Posterior cingulate gyrus (tissue), 11 donors: ENCODE measurements around the gene KLRF1.

Experiments used
- DNase-seq, 10 donors: peaks; one replicate each; pipeline versions ENCODE4 v3.0.0 to v3.0.0-alpha.2; 2020 to 2021; ENCODE audit warnings: mixed read lengths in 3 of 10
- intact Hi-C: fragments of 100-400 bp; cut with DNase I; formaldehyde crosslinking; loops from one replicate; pipeline ENCODE4 v1.15.1; 2023

The KLRF1 gene, protein sequence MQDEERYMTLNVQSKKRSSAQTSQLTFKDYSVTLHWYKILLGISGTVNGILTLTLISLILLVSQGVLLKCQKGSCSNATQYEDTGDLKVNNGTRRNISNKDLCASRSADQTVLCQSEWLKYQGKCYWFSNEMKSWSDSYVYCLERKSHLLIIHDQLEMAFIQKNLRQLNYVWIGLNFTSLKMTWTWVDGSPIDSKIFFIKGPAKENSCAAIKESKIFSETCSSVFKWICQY

DNA sequence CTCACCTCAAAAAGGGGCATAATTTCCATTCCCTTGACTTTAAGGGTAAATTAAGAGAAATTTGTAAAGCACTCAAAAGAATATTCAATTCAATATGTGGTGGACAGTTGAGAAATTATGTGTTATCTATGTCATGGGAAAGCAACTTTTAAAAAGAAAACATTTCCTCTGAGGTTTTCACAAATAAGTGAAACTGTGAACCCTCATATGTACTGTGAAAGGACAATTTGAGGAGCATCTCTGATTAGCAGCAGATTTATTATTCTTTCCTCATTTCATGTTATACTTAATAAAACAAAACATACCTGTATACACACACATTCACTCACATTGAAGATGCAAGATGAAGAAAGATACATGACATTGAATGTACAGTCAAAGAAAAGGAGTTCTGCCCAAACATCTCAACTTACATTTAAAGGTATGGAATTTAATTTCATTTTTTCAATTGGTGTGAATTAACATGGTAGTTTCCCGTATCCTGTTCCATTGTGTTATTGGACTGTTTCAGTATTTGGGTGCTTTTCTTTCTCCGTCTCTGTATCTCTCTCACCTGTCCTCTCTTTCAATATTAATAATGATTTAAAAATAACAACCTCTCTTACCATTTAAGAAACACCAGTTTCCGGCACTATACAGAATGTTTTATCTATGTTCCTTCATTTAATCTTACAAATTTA lies at the start of gene KLRF1:
KLRF1 (plus strand) TSS at position 273 of the 680 bp plus-strand sequence; CDS start at position 337, 64 bp downstream.
- no peak for DNase-seq
- intact Hi-C loops = no loop called here

GRCh38 chr12:9779209-9779608 lies 48.1 kb upstream of the KLRF1 start:
- no peak for DNase-seq
- intact Hi-C loops = no loop called here

DNA sequence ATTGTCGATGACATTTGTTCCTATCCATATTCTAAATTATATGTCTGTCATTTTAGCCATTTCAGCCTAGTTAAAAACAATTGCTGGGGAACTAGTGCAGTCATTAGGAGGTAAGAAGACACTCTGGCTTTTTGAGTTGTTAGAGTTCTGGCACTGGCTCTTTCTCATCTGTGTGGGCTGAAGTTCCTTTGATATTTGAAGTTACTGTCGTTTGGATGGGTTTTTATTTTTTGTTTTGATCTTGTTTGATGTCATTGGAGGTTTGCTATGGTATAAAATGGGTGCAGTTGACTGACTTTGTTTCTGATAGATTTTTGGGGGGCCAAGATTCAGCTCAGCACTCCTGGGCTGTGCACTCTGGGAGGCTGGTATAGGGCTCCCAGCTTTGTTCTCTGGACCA lies 45.9 kb upstream of the KLRF1 start:
- intact Hi-C loops = no loop called here

GRCh38 chr12:9782547-9783382 lies 44.5 kb upstream of the KLRF1 start:
- intact Hi-C loops = no loop called here
- DNase-seq = no peak

More for the DNA sequence above, 45.9 kb upstream of the KLRF1 start:
- no peak for DNase-seq

DNA sequence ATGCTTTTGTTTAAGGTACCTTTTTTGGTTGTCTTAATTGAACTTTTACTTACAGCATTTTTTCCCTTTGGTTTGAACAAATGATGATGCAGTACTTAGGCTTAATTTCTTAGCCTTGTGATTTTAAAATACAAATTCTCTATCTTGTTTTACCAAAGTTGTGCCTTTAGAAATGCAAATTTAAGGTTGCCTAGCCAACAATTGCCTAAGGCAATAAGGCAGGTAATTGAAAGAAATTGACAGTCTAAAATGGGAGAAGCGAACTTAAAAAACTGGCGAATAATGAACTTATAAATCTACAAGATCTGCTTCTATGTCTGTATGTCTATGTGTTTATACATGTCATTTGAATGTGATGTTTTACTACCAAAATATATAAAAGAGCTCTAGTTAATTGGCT lies 43.0 kb upstream of the KLRF1 start:
- intact Hi-C loops = no loop called here
- DNase-seq = no peak

- DNase-seq = no peak
- intact Hi-C loops = no loop called here
Observed at GRCh38 chr12:9784816-9785215, 42.5 kb upstream of the KLRF1 start.

GRCh38 chr12:9786726-9787717 lies 40.3 kb upstream of the KLRF1 start:
- intact Hi-C loops = no loop called here
- DNase-seq = no peak

- intact Hi-C loops = no loop called here
- DNase-seq = no peak
Observed at GRCh38 chr12:9792185-9792900, 34.9 kb upstream of the KLRF1 start.

- intact Hi-C loops = no loop called here
- DNase-seq = no peak
Observed at GRCh38 chr12:9792961-9793617, 34.2 kb upstream of the KLRF1 start.

GRCh38 chr12:9793779-9794395 lies 33.4 kb upstream of the KLRF1 start:
- intact Hi-C loops = no loop called here
- DNase-seq = no peak

DNA sequence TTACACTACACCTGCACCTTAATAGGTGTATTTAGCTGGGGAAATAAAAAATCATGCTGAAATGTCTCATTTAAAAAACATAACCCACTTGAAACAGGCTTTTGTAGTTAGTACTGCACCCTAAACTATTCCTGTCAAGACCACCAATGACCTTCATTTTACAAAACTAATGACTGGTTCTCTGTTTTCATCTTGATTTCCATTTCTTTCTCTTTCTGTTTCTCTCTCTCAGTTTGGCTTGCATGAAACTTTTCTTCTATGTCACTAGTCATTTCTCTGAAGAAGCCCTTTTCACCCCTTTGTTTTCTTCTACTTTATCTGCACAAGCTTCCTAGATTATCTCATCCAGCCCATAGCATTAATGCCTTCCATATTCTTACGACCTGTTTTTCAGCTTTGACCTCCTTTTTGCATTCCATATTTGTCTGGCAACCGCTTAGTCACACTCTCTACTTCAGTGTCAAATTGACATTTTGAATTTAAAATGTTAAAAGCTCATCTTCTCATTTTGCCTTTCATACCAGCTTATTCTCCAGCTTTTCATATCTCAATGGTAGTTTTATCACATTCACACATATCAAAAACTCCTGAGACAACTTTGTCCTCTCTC lies 32.7 kb upstream of the KLRF1 start:
- no peak for DNase-seq
- intact Hi-C loops = no loop called here

DNA sequence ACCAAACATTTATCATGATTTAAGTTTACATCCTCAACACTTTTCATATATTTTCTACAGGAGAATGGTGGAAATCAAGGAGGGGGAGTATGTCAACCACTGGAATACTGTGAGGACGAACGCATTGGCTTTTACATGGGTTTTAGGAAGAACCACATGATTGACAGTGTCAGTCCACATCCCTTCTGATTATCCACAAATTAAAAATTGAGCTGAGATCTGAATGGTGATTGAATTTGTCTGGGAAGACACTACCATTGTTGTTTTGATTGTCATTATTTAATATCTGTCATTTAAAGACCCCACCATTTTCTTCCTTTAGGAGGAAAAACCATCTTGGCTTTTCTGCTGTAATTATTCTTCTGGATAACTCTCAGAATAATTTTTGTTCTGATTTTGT lies 31.3 kb upstream of the KLRF1 start:
- intact Hi-C loops = no loop called here
- no peak for DNase-seq

GRCh38 chr12:9796346-9796745 lies 30.9 kb upstream of the KLRF1 start:
- intact Hi-C loops = no loop called here
- no peak for DNase-seq

DNA sequence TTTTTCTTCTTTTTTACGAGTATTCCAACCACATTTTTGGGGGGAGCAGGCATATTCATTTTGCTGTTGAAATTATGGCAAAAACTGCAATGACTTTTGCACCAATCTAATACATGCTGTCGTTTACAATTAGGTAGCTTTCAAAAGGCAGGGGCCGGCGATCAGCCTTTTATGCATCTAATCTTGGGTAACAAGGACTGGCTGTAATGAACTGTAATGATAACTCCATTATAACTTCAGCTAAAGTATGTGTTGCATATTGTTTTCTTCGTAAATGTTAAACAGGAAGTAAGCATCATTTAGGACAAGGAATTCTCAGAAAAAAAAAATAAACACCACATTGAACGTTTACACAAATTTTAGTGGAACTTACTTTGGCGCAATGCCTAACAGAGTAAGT lies 30.3 kb upstream of the KLRF1 start:
- no peak for DNase-seq
- intact Hi-C loops = no loop called here

DNA sequence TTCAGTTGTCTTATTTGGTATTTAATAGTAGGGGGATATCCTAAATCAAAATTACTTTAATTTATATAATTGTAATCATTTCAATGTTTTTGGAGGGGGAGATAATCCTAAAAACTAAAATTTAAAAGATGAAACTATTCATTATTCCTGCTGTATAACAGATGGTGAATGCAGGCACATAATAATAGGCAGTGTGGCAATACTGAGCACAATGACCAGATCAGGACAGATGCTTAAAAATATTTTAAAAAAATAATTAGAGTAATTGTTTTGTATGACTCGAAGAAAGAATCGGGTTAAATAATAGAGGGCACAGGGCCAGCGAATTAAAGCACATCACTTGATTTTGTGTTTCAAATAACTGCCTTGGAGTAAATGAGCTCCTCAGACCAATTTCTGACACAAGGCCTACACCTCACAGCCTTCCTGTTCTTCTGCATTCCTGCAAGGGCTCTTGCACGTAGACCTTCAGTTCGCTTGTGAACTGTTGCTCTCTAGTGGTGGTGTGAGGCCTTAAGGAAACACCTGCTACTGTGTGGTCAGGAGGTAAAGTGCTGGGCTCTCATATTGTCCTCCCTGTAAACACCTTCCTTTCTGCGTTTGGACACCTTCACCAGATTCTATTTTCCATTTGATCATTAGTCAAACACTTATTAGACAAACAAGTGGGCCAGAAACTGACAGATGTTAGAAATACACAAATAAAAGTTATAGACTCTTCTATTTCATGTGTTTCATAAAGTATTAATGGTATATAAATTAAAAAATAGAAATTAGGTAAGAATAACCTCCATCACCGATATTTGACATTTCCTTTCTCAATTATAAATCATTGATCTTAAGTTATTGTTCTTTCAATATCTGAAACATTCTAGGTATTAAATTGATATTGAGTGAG lies 29.3 kb upstream of the KLRF1 start:
- intact Hi-C loops = no loop called here
- no peak for DNase-seq

DNA sequence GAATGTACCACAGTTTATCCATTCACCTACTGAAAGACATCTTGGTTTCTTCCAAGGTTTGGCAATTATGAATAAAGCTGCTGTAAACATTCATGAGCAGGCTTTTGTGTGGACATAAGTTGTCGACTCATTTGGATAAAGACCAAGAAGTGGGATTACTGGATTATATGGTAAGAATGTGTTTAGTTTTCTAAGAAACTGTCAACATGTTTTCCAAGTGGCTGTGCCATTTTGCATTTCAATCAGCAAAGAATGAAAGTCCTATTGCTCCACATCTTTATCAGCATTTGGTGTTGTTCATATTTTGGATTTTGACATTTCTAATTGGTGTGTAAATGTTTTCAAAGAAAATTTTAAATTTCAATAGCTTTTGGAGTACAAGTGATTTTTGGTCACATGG lies 27.3 kb upstream of the KLRF1 start:
- intact Hi-C loops = no loop called here
- no peak for DNase-seq

GRCh38 chr12:9805883-9806282 lies 21.4 kb upstream of the KLRF1 start:
- intact Hi-C loops = no loop called here
- DNase-seq = no peak
